Astrocyte of the cerebellum (primary cell): ENCODE measurements around the gene ARHGEF7.

Source experiments
- DNase-seq: peaks from one replicate; pipeline ENCODE4 v3.0.0-alpha.2; 2011; ENCODE audit warnings: low read depth
- H3K4me3 ChIP-seq: 2 replicates; pipeline ENCODE4 v1.5.1; 2011; ENCODE audit warnings: mild to moderate bottlenecking, low read depth, low read length, moderate library complexity
- CTCF ChIP-seq: IDR thresholded peaks from 2 replicates; pipeline ENCODE4 v1.5.1; 2012; ENCODE audit warnings: low read length, low read depth, moderate library complexity, mild to moderate bottlenecking; ENCODE audit errors: missing control alignments
- in situ Hi-C: cut with HindIII; loops from 2 replicates; pipeline ENCODE4 v1.10.0; 2017; ENCODE audit warnings: low sequenced_read_pairs

The ARHGEF7 gene

DNA sequence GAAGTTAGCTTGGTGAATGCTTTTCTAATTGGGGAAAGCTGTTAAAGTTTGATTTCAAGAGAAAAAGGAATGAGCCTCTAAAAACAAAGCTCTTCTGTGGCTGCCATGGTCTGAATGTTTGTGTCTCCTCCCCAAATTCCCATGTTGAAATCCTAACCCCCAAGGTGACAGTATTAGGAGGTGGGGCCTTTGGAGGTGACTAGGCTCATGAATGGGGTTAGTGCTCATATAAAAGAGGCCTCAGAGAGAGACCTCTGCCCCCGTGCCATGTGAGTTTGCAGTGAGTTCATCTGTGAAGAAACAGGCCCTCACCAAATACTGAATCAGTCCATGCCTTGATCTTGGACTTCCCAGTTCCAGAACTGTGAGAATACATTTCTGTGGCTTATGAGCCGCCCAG is 56.5 kb downstream of the ARHGEF7 start:
- in situ Hi-C loops, result no loop called here
- H3K4me3 ChIP-seq, result no peak overlapping the region
- no peak for TF ChIP-seq CTCF
- DNase-seq, result no peak

GRCh38 chr13:111174377-111175114 is 59.4 kb downstream of the ARHGEF7 start:
- in situ Hi-C loops, result no loop called here
- DNase-seq, result no peak
- no peak overlapping the region for H3K4me3 ChIP-seq
- no peak for TF ChIP-seq CTCF

- DNase-seq, result no peak
- in situ Hi-C loops, result no loop called here
- H3K4me3 ChIP-seq, result no peak overlapping the region
- TF ChIP-seq CTCF, result no peak
Measured at GRCh38 chr13:111175372-111175771, 60.3 kb downstream of the ARHGEF7 start.

- DNase-seq, result no peak
- peak; percentile 11 for TF ChIP-seq CTCF
- in situ Hi-C loops, result no loop called here
- no peak overlapping the region for H3K4me3 ChIP-seq
Measured at GRCh38 chr13:111175935-111176334, 60.8 kb downstream of the ARHGEF7 start.

DNA sequence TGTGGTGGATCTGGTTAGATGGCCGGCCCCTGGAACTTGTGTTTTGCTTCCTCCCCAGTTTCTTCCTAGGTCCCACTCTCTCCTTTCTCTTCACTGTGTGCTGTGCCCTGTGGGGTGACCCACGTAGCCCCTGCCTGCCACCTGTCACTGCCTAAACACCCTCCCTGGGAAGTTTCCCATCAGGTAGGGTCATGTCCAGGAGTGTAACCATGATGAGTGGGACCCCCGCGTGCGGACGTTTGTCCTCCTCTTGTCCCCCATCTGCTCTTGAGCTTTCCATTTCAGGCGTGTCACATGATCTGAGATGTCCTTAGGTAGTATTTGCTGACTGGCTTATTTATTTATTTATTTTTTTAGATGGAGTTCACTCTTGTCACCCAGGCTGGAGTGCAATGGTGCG is 61.3 kb downstream of the ARHGEF7 start:
- no peak for TF ChIP-seq CTCF
- no peak overlapping the region for H3K4me3 ChIP-seq
- in situ Hi-C loops, result no loop called here
- DNase-seq, result no peak

DNA sequence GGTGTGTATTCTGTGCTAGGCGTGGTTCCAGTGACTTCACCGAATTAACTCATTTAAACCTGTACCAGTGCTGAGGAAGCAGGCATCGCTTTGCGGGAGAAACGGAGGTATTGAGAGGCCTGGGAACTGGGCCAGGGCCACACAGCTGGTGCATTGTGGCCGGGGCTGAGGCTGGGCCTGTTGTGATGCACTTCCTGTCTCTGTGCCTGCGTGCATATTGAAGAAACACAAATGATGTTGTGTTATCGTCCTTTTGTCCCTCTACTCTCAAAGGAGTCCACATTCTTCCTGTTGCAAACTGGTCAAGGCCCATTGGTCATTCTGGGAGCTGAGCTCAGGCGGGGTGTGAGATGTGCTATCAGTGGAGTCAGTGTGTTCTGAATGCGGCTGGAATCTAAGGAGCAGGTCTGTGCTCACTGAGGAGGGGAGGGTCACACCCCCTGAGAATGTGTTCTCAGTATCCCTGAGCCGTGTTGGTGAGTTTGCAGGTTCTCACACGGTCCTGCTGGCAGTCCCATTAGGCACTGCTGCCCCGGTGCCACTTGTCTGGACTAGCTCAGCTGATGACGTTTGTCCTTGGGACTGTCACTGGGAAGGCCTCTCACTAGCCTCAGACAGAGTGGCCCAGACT is 62.1 kb downstream of the ARHGEF7 start:
- no peak overlapping the region for H3K4me3 ChIP-seq
- peak; percentile 47 for DNase-seq
- in situ Hi-C loops, result no loop called here
- no peak for TF ChIP-seq CTCF
